NK-92 treated with Interleukin-12 subunit alpha and Interleukin-12 subunit beta, amount 100 ng/mL, for 24 hours (cell line): ENCODE data around the gene ACYP1.

Source experiments
- DNase-seq: peaks from one replicate; lab custom pipeline; 2025; lab: John Stamatoyannopoulos, UW

ACYP1 gene

DNA sequence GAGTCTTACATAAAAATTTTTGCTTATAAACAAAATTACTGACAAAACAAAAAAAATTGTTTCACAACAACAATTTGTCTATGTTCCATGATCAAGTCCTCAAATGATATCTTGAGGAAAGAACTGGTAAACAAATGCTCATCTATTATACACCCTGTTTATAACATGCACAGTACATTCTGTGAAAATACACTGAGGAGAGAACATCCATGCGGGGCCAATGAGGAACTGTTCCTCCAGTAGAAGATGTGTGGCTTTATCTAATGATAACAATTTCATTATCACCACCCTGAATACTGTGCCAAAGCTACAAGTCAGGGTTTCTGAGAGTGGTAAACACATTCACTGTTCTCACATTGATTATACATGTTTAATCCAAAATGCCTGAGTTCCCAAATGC is 23.3 kb downstream of the ACYP1 start:
- no peak for DNase-seq

DNA sequence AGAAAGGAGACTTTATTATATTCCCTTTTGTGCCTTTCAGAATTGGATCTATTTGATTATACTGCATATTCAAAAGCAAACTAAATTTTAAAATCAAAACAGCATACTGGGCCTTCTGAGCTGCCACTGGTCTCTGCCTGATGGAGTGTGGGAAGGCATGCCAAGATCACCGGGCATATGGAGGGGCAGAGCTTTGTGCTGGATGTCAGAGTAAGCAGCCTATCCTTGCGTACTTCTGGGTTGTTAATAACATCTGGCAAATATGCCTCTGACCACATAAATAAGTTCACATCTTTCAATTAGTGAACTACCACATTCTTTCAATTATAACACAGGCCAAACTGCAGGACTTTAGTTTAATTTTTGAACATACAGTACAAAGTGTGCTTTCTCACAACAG is 30.9 kb downstream of the ACYP1 start:
- DNase-seq: no peak

DNA sequence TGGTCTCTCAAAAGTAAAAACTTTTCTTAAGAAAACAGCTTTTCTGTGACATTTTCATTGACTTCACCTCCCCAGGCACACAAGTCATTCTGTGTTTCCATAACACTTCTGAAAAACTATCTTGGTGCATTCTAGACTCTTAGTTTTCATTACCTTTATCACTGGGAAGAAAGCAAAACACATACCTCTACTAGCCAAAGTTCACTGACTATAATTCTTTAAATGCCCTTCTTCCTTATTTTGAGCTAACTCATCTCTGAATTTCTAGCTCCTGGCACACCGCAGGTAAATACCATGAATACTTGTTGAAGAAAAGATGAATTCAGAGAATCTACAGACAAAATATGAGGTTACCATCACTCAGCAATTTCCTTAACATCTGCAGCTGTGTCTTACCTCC is 33.7 kb downstream of the ACYP1 start:
- DNase-seq: no peak

DNA sequence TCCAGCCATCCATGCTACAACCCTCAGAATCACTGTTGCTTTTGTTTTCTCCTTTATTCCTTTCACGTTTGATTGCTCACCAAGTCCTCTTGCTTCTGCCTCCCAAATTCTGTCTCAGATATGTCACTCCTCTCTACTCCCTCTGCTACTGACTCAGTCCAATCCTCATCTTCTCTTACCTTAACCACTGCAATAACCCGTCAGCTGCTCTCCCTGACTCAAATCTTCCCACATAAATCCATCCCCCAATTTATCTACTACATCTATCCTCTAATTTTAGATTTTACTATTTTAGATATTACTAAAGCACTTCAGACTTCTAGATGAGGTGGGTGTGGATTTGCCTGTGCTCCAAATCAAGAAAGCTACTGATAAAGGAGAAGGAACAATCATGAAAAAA is 37.9 kb downstream of the ACYP1 start:
- no peak for DNase-seq

DNA sequence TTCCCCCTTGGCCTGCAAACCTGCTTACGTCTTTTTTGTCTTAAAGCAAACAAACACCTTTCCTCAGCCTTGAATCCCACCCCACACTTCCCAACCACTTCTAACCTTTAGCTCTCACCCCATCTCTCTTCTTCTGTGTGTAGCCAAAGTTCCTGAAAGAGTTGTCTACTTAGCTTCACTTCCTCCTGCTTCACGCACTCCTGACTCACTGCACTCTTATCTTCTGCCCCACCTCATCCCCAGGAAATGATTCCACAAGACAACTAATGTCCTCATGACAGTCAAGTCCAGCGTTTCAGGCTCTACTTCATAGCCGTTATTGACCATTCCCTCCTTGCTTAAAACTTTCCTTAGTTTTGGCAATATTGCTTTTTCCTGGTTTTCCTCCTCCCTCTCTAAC is 38.7 kb downstream of the ACYP1 start:
- no peak for DNase-seq

DNA sequence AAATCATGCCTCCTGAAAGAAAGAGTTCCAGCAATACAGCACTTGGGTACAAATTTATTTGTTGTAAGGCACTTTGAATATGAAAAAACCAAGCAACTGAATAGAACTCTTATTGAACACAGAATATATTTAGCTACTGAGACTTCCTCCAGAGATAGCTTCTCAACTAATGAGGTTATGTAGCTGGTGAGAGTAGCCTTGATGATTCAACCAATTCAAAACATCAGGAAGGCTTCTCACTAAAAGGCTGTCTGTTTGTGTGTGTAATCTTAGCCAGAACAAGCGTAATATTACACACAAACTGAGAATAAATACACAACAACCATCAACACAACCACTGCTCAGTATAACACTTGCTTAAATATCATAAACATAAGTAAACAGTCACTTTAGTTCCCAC is 40.7 kb downstream of the ACYP1 start:
- no peak for DNase-seq

DNA sequence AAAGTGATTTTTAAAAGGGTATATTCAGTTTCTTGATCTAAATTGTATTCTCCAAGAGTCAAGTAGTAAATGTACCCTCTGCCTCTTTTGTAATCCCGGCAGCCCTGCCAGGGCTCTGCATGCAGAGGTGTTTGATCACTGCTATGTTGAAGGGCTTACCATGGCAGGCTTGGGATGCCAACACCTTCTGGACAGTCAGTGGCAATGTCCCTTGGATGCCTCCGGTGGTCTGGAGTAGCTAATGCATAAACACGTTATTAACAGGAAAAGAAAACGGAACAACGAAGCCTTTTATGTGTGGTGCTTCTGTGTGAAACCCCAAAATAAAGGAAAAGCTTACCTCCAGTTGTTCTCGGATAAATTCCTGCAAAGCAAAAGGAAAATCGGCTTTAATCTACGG is 41.2 kb downstream of the ACYP1 start:
- no peak for DNase-seq

DNA sequence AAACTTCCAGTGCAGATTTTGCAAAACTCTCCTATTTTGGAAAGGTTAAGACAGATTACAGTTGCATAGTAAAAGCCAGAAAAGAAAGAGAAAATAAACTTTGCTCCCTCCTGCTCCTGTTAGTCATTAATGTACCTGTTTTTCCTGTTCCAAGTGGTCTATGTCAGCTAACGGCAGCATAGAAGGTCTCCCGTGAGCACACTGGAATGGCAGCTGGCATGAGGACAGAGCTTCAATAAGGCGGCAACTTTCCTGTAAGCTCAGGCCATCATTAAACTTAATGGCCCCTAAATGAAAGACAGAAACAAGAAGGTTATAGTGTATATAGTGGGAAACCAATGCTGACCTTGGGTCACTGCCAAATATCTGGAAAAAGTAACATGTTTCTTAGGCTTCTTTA is 45.1 kb downstream of the ACYP1 start:
- no peak for DNase-seq

DNA sequence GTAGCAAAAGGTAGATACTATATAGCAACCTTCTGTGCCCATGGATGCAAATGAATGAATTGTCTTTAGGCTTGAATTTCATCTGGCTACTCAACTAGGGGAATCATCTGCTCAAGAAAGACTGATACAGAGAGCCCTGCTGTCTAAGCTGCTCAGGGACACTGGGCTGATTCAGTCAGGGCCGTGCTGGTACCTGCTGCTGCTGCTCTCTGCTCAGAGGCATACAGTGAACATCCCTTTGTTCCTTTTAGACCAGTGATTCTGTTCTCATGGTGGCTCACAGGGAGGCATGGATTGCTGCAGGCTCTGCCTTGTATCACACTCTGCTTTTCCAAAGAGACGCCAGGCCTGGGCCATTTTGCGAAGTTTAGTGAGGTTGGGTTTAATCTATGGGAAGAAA is 47.0 kb downstream of the ACYP1 start:
- DNase-seq: no peak

DNA sequence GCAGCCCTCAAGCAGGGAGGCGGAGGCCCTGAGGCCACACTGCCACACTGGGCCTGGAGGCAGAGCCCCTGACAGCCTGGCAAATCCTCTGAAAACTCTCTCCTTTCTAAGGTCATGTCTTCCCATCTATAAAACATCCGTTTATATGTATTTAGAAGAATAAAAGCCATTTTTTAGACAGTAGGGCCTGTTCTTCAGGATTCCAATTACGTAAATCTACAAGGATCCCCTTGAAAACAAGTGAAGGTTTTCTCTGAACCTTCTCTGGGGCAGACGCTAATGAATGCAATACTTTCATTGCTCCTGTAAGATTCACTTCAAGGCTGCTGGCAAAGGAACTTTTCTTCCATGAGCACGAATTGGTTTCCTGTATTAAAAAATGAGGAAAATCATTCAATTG is 48.3 kb downstream of the ACYP1 start:
- DNase-seq: no peak

DNA sequence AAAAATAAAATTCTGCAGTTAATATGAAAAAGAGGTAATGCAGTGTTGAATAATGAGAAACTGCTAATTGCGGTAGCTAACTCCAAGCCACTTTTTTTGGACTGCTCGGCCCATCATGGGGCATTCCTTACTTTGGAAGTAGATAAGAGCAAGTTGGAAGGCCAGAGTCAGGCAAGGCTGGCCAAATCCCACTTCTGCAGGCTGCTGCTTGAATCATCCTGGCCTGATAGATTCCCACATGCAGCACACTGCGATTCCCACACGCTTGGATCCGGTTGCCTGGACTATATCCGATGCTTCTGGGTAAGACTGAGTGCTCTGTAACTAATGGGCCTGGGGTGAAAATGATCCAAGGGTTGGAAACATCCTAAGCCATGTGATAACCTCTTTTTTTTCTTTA is 50.5 kb downstream of the ACYP1 start:
- no peak for DNase-seq

DNA sequence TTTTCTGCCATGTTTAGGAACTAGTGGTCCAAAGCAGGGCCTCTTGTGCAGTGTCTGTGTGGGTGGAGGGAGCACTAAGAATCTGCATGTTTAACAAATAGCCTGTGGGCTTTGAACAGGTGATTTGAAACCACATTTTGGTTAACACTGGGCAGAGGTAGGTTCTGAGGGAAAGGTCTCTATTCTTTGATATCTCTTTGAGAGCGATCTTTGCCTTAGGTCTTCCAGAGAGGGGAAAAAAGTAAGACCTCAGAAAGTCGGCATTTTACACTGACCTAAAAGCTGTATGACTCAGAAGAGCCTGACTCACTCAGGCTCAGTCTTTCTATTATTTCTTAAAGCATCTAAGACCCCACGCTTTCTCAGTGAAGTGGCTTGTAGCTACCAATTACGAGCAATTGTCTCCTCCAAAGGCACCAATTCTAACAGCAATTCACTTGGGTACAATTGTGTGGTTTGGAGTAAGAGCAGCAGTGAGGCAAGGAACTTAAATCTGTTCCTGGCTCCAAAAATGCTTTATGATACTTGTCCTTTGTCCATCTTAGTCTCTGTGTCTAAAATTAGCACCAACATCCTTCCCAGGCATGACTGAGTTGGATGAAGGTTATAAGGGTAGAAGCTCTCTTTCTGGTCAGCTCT is 52.3 kb downstream of the ACYP1 start:
- no peak for DNase-seq

DNA sequence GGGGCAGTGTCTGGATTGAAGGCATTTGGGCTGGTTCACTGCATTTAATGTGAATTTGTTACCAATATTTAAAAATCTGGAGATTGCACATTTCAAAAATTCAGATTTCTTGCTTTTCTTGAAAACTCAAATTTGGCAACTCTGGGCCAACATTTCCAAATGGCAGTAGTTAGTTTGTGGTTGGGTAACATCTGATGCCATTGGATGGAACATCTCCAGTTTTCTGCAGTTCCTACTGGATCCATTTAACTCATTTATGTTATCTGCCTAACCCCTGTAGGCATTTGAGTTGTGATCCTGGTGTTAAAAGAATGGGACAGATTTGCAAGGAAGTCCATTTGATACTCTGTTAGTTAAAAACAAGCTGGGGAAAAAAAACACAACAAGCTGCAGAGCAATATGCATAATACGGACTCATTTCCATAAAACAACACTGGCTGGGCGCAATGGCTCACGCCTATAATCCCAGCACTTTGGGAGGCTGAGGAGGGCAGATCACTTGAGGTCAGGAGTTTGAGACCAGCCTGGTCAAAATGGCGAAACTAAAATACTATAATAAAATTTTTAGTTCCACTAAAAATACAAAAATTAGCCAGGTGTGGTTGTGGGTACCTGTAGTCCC is 53.2 kb downstream of the ACYP1 start:
- no peak for DNase-seq

DNA sequence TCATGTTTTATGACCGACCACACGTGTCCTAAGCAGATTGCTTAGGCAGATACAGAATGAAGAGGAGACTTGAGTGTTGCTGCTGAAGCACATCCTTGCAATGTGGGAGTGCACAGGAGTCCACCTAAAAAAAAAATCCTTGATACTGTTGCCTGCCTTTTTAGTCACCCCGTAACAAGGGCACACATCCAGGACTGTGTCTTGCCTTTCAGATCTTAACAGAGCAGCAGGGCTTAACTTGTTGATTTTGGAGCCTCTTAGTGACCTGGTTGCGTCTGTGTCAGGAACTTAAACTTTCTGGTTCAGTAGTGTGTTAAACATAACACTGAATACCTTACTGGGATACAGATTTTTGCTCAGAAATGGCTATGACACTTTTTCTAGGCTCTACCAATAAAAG is 54.6 kb downstream of the ACYP1 start:
- no peak for DNase-seq

DNA sequence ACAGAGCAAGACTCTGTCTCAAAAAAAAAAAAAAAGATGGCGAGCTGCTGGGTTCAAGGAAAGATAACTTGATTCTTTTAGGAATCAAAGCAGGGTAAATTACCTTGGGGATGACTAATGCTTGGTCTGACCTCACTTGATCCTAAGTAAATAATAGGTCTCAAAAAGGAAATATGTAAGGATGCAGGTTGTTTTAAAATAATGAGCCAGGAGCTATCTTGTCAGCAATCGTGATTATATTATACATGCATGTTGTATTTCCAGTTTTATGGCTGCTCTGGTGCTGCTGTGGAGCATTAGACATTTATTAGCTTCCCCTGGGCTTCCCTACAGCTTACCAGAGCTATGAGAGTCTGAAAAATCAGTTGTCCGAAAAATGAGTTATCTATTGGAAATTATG is 58.5 kb downstream of the ACYP1 start:
- no peak for DNase-seq

DNA sequence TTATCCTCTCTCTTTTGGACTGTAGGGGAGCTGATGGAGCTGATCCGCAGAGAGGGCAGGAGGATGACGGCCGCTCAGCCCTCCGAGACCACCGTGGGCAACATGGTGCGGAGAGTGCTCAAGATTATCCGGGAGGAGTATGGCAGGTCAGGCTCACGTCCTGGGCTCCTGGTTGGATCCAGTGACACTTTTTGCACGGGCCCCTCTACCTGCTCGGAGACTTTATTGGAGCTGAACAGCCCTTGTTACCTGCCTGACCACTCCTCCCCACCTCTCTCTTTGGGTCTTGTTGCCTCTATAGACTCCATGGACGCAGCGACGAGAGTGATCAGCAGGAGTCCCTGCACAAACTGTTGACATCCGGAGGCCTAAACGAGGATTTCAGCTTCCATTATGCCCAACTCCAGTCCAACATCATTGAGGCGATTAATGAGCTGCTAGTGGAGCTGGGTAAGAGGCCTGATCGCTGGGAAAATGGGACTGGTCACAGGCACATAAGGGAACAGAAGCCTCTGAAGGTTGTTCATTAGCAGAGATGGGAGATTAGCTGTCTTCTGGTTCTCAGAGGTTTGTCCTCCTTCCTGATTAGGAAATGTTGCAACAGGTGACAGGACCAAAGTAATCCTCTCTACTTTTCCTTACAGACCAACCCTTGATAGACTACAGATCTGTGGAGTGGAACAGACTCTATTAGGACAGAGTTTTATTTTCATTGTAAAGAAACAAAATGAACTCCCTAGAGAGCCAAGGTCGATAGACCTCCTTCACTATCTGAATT is 60.4 kb downstream of the ACYP1 start:
- no peak for DNase-seq
